IPS-18a (cell line): Measurements from ENCODE around the gene KLHL12.

ENCODE experiments used
- H3K27ac ChIP-seq: one replicate; pipeline ENCODE4 v1.5.1; 2013; ENCODE audit warnings: low read length
- H3K27me3 ChIP-seq: one replicate; pipeline ENCODE4 v1.6.1; 2013; ENCODE audit warnings: mild to moderate bottlenecking, low read length; ENCODE audit not compliant: control insufficient read depth, insufficient read depth
- H3K36me3 ChIP-seq: one replicate; pipeline ENCODE4 v1.6.1; 2013; ENCODE audit warnings: low read depth, low read length; ENCODE audit not compliant: control insufficient read depth
- H3K4me1 ChIP-seq: one replicate; pipeline ENCODE4 v1.6.1; 2013; ENCODE audit warnings: low read depth, low read length; ENCODE audit not compliant: control insufficient read depth
- H3K4me3 ChIP-seq: one replicate; pipeline ENCODE4 v1.5.1; 2013; ENCODE audit warnings: low read length
- H3K9ac ChIP-seq: one replicate; pipeline ENCODE4 v1.6.1; 2013; ENCODE audit warnings: mild to moderate bottlenecking, low read length, moderate library complexity
- H3K9me3 ChIP-seq: one replicate; pipeline ENCODE4 v1.6.1; 2013; ENCODE audit warnings: low read depth, low read length; ENCODE audit not compliant: control insufficient read depth

The KLHL12 gene

GRCh38 chr1:202852163-202852904 is 74.7 kb downstream of the KLHL12 start:
- Histone ChIP-seq H3K36me3 (peaks cover 36% of the 10 kb centered on the region), H3K9me3 (no peaks in the 10 kb centered on the region), H3K4me1 (no peaks in the 10 kb centered on the region), H3K4me3 (no peak overlapping the region), H3K27ac (no peak overlapping the region), H3K27me3 (no peaks in the 10 kb centered on the region), H3K9ac (no peak overlapping the region)

- Histone ChIP-seq H3K9me3 (no peaks in the 10 kb centered on the region), H3K9ac (no peak overlapping the region), H3K27me3 (no peaks in the 10 kb centered on the region), H3K4me1 (no peaks in the 10 kb centered on the region), H3K27ac (no peak overlapping the region), H3K36me3 (peaks cover 22% of the 10 kb centered on the region), H3K4me3 (no peak overlapping the region)
These were observed 76.3 kb downstream of the KLHL12 start for GRCh38 chr1:202850593-202851362.

- Histone ChIP-seq H3K27ac (no peak overlapping the region), H3K9ac (no peak overlapping the region), H3K9me3 (no peaks in the 10 kb centered on the region), H3K36me3 (peaks cover 11% of the 10 kb centered on the region), H3K4me1 (no peaks in the 10 kb centered on the region), H3K4me3 (no peak overlapping the region), H3K27me3 (no peaks in the 10 kb centered on the region)
These were observed 78.9 kb downstream of the KLHL12 start for GRCh38 chr1:202848191-202848542.

GRCh38 chr1:202844935-202845334 is 82.1 kb downstream of the KLHL12 start:
- Histone ChIP-seq H3K27me3 (no peaks in the 10 kb centered on the region), H3K4me1 (no peaks in the 10 kb centered on the region), H3K9ac (no peak overlapping the region), H3K9me3 (no peaks in the 10 kb centered on the region), H3K36me3 (no peaks in the 10 kb centered on the region), H3K4me3 (no peak overlapping the region), H3K27ac (no peak overlapping the region)

- H3K27me3 ChIP-seq = no peaks in the 10 kb centered on the region
- H3K9ac ChIP-seq = no peak overlapping the region
- H3K4me1 ChIP-seq = no peaks in the 10 kb centered on the region
- no peak overlapping the region for H3K4me3 ChIP-seq
- H3K27ac ChIP-seq = no peak overlapping the region
- no peaks in the 10 kb centered on the region for H3K36me3 ChIP-seq
- H3K9me3 ChIP-seq = no peaks in the 10 kb centered on the region
These were observed 82.8 kb downstream of the KLHL12 start for GRCh38 chr1:202844259-202844658.

GRCh38 chr1:202843081-202843480 is 84.0 kb downstream of the KLHL12 start:
- no peak overlapping the region for H3K27ac ChIP-seq
- H3K4me3 ChIP-seq = no peak overlapping the region
- H3K36me3 ChIP-seq = no peaks in the 10 kb centered on the region
- H3K9me3 ChIP-seq = no peaks in the 10 kb centered on the region
- no peaks in the 10 kb centered on the region for H3K4me1 ChIP-seq
- H3K9ac ChIP-seq = no peak overlapping the region
- no peaks in the 10 kb centered on the region for H3K27me3 ChIP-seq
